Smooth muscle cell (in vitro differentiated cells): ENCODE results near the gene MAP4K5. TPM values are rescaled to one million over a fixed set of nuclear protein-coding genes. Genes with fewer than 3 reads are reported as not detected.

Experiments used
- DNase-seq: peaks from one replicate; lab custom pipeline; 2025; ENCODE audit not compliant: unreplicated experiment; lab: John Stamatoyannopoulos, UW
- H2AFZ ChIP-seq: fragments of 200-600 bp; sonication (generic); 2 replicates; pipeline ENCODE4 v1.6.0; 2016; ENCODE audit warnings: antibody characterized with exemption, low read depth, mild to moderate bottlenecking
- H3F3A ChIP-seq: fragments of 200-600 bp; sonication (generic); 2 replicates; pipeline ENCODE4 v1.6.0; 2017; ENCODE audit warnings: antibody characterized with exemption, low read depth
- H3K27ac ChIP-seq: fragments of 200-600 bp; sonication (generic); 2 replicates; pipeline ENCODE4 v1.5.1; 2016; ENCODE audit warnings: low read depth, mild to moderate bottlenecking
- H3K27me3 ChIP-seq: fragments of 200-600 bp; sonication (generic); 2 replicates; pipeline ENCODE4 v1.6.1; 2016; ENCODE audit warnings: low read depth, mild to moderate bottlenecking
- H3K36me3 ChIP-seq: fragments of 200-600 bp; sonication (generic); 2 replicates; pipeline ENCODE4 v1.5.1; 2016; ENCODE audit warnings: low read depth
- H3K4me1 ChIP-seq: fragments of 200-600 bp; sonication (generic); 2 replicates; pipeline ENCODE4 v1.5.1; 2016; ENCODE audit warnings: low read depth
- H3K4me2 ChIP-seq: fragments of 200-600 bp; sonication (generic); 2 replicates; pipeline ENCODE4 v1.6.0; 2016; ENCODE audit warnings: mild to moderate bottlenecking
- H3K4me3 ChIP-seq: fragments of 200-600 bp; sonication (generic); 2 replicates; pipeline ENCODE4 v1.5.1; 2016; ENCODE audit warnings: mild to moderate bottlenecking
- H3K79me2 ChIP-seq: fragments of 200-600 bp; sonication (generic); 2 replicates; pipeline ENCODE4 v1.6.0; 2016; ENCODE audit warnings: low read depth, mild to moderate bottlenecking
- H3K9ac ChIP-seq: fragments of 200-600 bp; sonication (generic); 2 replicates; pipeline ENCODE4 v1.6.0; 2016; ENCODE audit warnings: low read depth
- H3K9me3 ChIP-seq: fragments of 200-600 bp; sonication (generic); replicated peaks from 2 replicates; pipeline ENCODE4 v1.5.1; 2016; ENCODE audit warnings: low read depth
- H4K20me1 ChIP-seq: fragments of 200-600 bp; sonication (generic); 2 replicates; pipeline ENCODE4 v1.6.0; 2016; ENCODE audit warnings: low read depth
- WGBS: methylation state at CpG from one replicate; pipeline ENCODE4 v1.1.7; 2016; ENCODE audit warnings: low lambda C conversion rate; 5-methylcytosine and 5-hydroxymethylcytosine counted together
- polyA plus RNA-seq: library from polyadenylated mRNA; unstranded; fragments of >200 nt; fragmentation: Nextera tagmentation; extraction: Ambion mirVana; gene quantifications from 2 replicates; pipeline ENCODE4 v1.2.1, GENCODE V29; 2016
- total RNA-seq: library from RNA; depleted of rRNA; stranded (reverse); fragments of >200 nt; gene quantifications from 2 replicates; pipeline ENCODE4 v1.2.3, GENCODE V29; 2014
- TF ChIP-seq, protein P1 (sequence below): fragments of 200-600 bp; sonication (generic); IDR thresholded peaks from 2 replicates; pipeline ENCODE4 v1.5.1; 2017; ENCODE audit warnings: borderline replicate concordance, mild to moderate bottlenecking, antibody characterized with exemption; ENCODE audit not compliant: insufficient read depth, poor library complexity, severe bottlenecking

The MAP4K5 gene
- total and polyA plus RNA-seq, 2 experiments from 2014 or later = 35.4 to 115 TPM

DNA sequence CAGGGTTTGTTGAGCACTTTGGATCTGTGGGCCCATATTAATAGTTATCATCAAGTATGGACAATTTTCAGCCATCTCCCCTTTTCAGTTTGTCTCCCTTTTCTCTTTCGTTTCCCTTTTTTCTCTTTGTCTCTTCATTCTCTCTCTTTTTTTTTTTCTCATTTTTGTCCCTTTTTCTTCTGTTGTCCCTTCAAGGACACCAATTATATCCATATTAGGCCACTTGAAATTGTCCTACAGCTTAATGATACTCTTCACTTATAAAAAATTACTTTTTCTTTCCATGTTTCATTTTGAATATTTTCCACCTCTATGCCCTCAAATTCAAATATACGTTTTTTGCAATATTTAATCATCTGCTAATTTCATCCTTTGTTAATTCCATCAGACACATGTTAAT, 53.3 kb downstream of the MAP4K5 start:
- 91% methylated on average over 2 of the region's 2 CpGs for WGBS
- Histone ChIP-seq H3K4me3 (no peak overlapping the region), H3K36me3 (peaks cover 58% of the 10 kb centered on the region), H3K27ac (no peak overlapping the region), H3K79me2 (no peaks in the 10 kb centered on the region), H4K20me1 (peaks cover 2% of the 10 kb centered on the region), H3K27me3 (no peaks in the 10 kb centered on the region), H3K9me3 (peaks cover 12% of the 10 kb centered on the region), H3F3A (no peaks in the 10 kb centered on the region), H3K4me2 (no peak overlapping the region), H3K4me1 (no peaks in the 10 kb centered on the region), H3K9ac (no peak overlapping the region), H2AFZ (no peak overlapping the region)
- TF ChIP-seq, protein P1, sequence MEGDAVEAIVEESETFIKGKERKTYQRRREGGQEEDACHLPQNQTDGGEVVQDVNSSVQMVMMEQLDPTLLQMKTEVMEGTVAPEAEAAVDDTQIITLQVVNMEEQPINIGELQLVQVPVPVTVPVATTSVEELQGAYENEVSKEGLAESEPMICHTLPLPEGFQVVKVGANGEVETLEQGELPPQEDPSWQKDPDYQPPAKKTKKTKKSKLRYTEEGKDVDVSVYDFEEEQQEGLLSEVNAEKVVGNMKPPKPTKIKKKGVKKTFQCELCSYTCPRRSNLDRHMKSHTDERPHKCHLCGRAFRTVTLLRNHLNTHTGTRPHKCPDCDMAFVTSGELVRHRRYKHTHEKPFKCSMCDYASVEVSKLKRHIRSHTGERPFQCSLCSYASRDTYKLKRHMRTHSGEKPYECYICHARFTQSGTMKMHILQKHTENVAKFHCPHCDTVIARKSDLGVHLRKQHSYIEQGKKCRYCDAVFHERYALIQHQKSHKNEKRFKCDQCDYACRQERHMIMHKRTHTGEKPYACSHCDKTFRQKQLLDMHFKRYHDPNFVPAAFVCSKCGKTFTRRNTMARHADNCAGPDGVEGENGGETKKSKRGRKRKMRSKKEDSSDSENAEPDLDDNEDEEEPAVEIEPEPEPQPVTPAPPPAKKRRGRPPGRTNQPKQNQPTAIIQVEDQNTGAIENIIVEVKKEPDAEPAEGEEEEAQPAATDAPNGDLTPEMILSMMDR = no peak
- DNase-seq = no peak

DNA sequence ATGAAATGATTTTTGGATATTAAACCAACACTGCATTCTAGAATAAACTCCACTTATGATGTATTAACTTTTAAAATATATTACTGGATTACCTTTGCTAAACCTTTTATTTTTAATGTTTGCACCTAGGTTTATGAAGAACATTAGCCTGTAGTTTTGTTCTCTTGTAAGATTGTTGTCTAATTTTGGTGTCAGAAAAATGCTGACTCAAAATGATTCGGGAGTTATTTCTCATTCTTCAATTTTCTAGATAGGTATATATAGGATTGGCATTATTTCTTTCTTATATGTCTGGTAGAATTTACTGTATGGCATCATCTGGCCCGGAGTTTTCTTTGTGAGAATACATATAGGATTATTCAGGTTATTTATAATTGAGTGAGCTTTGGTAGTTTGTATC, 54.6 kb downstream of the MAP4K5 start:
- Histone ChIP-seq H3K4me2 (no peak overlapping the region), H3K36me3 (peaks cover 68% of the 10 kb centered on the region), H3K9me3 (peaks cover 21% of the 10 kb centered on the region), H4K20me1 (no peaks in the 10 kb centered on the region), H3K4me3 (no peak overlapping the region), H3K27me3 (no peaks in the 10 kb centered on the region), H3K27ac (no peak overlapping the region), H3K9ac (no peak overlapping the region), H2AFZ (no peak overlapping the region), H3K79me2 (no peaks in the 10 kb centered on the region), H3F3A (no peaks in the 10 kb centered on the region), H3K4me1 (no peaks in the 10 kb centered on the region)
- TF ChIP-seq, protein P1 = no peak
- WGBS = 98% methylated on average over 2 of the region's 2 CpGs
- no peak for DNase-seq

DNA sequence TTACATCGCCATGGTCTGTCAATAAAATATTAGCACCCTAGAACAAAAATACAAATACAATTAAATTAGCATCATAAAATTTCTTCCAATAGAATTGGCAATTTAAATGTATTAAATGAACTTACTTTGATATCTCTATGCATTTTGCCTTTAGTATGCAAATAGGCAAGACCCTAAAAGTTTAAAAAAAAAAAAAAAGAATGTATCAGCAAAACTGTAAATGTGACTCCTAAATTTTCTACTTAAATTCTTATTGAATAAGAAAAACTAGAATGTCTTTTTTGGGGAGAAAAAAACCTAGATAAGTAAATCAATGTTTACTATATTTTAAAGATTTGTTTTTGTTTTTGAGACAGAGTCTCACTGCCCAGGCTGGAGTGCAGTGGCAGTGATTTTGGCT, 56.2 kb downstream of the MAP4K5 start:
- DNase-seq = no peak
- Histone ChIP-seq H3F3A (no peaks in the 10 kb centered on the region), H3K4me3 (no peak overlapping the region), H3K27ac (no peak overlapping the region), H3K9me3 (peaks cover 38% of the 10 kb centered on the region), H3K27me3 (no peaks in the 10 kb centered on the region), H3K4me2 (no peak overlapping the region), H3K9ac (no peak overlapping the region), H2AFZ (no peak overlapping the region), H4K20me1 (no peaks in the 10 kb centered on the region), H3K4me1 (no peaks in the 10 kb centered on the region), H3K79me2 (no peaks in the 10 kb centered on the region), H3K36me3 (peaks cover 72% of the 10 kb centered on the region)
- 98% methylated on average over 1 of the region's 1 CpG for WGBS
- TF ChIP-seq, protein P1 = no peak

DNA sequence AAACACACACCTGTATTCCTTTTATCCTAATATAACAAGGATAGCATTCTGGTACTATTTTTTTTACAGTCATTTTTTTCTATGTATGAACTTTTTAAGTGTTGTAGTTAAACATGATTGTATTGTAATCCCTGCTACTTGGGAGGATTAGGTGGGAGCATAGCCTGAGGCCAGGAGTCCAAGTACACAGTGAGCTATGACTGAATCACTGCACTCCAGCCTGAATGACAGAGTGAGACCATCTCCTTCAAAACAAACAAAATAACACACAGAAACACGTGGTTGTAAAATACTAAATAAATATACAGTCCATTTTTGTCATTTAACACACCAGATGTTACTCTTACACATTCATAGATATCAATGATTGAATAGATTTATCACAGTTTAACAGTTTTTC, 56.9 kb downstream of the MAP4K5 start:
- Histone ChIP-seq H3F3A (no peaks in the 10 kb centered on the region), H2AFZ (no peak overlapping the region), H3K9me3 (peaks cover 40% of the 10 kb centered on the region), H4K20me1 (no peaks in the 10 kb centered on the region), H3K27ac (no peak overlapping the region), H3K36me3 (peaks cover 73% of the 10 kb centered on the region), H3K79me2 (no peaks in the 10 kb centered on the region), H3K4me3 (no peak overlapping the region), H3K9ac (no peak overlapping the region), H3K4me2 (no peak overlapping the region), H3K27me3 (no peaks in the 10 kb centered on the region), H3K4me1 (no peaks in the 10 kb centered on the region)
- WGBS = 43% methylated on average over 1 of the region's 1 CpG
- TF ChIP-seq, protein P1 = no peak
- DNase-seq = no peak
